Stimulated activated CD4-positive, alpha-beta T cell treated with anti-CD3 and anti-CD28 coated beads, Interleukin-1b, Interleukin-23, amount 100 ng/mL, for 4 hours (primary cell): ENCODE results near the gene TDP2.
"Not testable (repeated sequence)": the region's sequence is repeated elsewhere in the genome, so short reads cannot be mapped to it uniquely, and the experiment has no call there.

Experiments used
- DNase-seq, 2 donors: peaks; one replicate each; pipeline ENCODE4 v3.0.0-alpha.2; 2020; ENCODE audit warnings: low read depth in 2 of 2

TDP2 gene

DNA sequence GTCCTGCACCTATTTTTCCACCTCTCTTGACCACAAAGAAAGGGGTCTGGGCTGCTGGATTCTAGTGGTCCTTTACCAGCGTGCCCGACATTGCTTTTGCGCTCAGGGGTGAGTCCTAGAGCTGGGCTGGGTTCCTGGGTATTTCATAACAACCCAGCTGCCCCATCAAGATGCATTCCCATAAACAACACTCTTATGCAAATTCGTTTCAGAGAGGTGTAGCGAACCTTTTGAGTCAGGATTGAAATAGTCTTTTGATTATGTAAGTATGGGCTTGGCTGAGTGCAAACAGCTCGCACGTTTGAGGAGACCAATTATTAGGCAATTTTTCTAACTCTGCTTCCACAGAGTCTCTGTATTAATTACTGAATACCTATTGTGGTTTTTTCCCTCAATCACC, 13.9 kb upstream of the TDP2 start:
- no peak for DNase-seq

DNA sequence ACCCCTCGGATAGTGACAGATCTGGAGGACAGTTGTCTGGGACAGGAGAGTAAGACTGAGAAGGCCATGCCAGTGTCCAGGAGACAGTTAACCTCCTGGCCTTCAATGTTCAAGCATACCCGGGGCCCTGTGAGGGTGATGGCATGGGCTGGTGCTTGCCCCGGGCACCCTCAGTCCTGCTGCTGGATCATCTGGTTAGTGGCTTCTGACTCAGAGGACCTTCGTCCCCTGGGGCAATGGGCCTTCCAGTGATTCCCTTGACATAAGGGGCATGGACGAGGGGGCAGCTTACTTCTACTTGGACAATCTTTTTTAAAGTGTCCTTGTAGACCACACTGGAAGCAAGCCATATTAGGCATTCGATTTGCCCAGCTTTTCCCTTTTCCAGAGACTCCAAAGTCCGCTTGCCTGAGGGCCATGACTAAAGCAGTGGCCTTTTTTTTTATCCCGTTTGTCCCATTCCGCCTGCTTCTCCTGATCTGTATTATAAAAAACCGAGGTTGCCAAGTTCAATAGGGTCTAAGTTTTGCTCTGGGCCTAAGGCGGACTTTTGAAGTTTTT, 12.2 kb upstream of the TDP2 start:
- DNase-seq = not testable (repeated sequence)

DNA sequence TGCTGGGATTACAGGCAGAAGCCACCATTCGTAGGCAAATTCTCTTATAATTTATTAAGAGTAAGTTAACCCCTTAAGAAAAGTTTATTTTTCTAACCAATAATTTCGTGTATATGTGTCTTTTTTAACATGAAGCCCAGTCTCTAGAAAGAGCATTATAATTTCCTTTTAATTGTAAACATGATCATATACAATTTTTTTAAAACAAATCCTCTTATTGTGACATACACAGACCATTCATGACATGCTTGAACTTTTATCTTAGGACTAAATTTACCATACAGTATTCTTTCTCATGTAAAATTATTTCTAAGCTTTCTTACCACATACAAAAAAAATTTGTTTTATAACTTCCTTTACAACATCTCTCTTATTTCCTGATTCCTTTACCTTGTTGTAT, 6.9 kb upstream of the TDP2 start:
- no peak for DNase-seq

DNA sequence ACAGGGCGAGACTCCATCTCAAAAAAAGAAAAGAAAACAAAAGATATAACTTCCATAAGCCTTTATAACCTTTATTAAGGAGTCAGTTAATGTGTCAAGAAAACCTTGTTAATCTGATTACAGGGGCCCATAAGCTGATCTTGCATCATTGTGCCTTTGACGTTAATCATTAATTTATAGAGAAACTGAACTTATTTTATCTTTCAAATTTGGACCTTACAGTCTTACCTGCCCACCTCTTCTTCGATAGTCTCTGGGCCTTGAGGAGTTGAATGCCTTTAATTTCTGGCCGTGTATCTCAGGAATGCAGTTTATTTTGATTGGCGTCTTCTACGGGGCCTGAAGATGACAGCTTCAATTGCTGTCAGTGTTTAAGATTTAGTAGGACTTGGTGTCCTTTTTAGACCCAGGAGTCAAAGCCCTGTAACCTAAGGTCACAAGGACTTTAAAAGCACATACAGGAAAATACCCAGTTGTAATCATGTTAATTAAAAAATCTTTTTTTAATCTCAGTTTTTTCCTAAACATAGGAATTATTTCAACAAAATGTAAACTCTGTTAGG, 6.0 kb upstream of the TDP2 start:
- no peak for DNase-seq

DNA sequence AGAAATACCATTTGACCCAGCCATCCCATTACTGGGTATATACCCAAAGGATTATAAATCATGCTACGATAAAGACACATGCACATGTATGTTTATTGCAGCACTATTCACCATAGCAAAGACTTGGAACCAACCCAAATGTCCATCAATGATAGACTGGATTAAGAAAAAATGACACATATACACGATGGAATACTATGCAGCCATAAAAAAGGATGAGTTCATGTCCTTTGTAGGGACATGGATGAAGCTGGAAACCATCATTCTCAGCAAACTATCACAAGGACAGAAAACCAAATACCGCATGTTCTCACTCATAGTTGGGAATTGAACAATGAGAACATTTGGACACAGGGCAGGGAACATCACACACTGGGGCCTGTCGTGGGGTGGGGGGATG, 4.4 kb upstream of the TDP2 start:
- DNase-seq = not testable (repeated sequence)

DNA sequence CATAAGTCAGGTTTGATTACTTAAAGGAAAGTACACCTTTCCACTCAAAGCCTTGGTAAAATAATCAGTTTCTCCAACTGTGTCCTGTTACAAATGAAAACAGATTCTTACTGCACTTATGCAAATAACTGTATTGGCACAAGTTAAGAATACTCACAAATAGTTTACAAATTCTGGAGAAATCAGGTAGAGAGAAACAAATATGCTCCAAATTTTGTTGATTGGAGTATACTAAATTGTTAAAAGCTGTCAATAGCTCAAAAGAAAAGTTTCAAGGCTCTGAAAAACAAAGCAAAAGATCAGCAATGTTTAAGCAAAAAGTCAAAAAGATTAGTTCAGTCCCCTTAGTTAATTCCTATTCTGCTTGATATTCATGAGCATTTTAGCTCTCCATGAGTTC, 3.8 kb upstream of the TDP2 start:
- DNase-seq = not testable (repeated sequence)

DNA sequence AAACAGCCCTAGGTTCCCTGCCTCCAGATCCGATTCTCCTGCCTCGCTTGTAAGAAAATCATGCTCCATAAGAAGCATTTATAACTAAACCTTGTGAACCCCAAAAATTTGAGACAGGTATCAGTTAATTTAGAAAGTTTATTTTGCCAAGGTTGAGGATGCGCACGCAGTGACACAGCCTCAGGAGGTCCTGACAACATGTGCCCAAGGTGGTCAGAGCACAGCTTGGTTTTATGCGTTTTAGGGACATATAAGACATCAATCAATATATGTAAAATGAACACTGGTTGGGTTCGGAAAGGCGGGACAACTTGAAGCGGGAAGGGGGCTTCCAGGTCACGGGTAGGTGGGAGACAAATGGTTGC, 2.3 kb upstream of the TDP2 start:
- no peak for DNase-seq

DNA sequence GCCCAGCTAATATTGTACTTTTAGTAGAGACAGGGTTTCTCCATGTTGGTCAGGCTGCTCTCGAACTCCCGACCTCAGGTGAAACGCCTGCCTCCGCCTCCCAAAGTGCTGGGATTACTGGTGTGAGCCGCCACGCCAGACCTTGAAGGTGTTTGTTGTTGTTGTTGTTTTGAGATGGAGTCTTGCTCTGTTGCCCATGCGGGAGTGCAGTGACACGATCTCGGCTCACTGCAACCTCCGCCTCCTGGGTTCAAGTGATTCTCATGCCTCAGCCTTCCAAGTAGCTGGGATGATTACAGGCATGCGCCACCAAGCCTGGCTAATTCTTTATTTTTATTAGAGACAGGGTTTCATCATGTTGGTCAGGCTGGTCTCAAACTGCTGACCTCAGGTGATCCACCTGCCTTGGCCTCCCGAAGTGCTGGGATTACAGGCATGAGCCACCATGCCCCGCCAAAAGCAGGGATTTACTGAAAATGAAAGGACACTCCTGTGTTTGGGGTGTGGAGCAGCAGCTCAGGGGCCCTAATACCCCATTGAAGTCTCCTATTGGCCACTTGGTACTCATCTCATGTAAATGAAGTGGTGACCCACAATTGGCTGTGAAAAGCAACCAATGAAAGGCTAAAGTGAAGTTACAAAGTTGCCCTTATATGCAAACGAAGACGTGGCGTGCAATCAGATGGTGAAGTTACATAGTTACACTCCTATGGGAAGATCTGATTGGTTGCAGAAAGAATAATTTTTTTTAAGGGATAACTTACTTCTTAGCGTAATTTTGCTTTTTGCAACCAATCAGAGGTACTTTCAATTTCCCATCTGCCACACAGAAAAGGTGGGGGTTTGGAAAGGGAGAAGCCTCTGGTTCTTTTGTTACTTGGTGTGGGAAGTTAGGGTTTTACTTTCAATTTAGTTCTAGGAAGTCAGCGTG, 1.6 kb upstream of the TDP2 start:
- DNase-seq = not testable (repeated sequence)

DNA sequence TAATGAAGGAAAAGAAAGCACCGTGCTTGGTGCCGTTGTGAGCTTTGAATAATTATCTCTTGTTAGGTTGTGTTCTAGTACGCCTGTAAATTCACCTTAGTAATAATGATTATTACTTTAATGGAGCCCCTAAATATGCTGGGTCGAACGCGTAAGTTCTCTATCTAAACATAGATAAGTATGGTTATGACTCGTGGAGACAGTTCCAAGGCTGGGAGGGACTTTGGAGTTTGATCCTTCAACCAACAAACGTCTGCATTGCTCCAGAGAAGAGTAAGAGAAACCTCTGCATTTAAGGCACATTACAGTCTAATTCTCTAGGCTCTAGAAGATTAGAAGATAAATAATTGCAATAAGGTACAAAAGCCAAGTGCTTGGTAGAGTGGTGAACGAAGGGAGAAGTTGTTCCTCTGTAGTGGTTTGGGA, 692 bp upstream of the TDP2 start:
- peak in 1 of 2 donors; percentile 7 for DNase-seq

DNA sequence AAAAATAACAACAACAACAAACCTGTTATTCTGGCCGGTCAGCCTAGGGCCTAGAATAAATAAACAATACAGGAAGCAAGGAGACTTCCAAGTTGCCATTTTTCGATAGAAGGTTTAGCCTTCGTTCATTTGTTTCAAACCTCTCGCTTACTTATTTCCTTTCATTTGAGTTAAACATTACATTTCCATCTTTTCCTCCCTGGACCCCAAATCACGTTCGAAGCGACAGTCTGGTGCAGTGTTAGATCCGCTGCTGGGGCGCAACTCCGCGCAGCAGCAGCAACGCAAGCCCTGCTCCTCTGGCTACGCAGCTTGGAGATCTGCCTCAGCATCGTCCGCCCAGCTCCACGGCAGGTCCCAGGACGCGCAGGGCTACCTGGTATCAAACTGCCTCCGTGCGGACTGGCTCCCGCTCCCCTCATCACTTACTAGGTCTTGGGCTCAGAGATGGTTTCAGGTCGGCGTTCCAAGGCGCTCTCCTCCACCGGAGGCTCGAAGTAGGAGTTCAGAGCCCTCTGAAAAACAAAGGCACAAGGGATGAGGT, 530 bp downstream of the TDP2 start:
- DNase-seq = peak in 1 of 2 donors; percentile 28

DNA sequence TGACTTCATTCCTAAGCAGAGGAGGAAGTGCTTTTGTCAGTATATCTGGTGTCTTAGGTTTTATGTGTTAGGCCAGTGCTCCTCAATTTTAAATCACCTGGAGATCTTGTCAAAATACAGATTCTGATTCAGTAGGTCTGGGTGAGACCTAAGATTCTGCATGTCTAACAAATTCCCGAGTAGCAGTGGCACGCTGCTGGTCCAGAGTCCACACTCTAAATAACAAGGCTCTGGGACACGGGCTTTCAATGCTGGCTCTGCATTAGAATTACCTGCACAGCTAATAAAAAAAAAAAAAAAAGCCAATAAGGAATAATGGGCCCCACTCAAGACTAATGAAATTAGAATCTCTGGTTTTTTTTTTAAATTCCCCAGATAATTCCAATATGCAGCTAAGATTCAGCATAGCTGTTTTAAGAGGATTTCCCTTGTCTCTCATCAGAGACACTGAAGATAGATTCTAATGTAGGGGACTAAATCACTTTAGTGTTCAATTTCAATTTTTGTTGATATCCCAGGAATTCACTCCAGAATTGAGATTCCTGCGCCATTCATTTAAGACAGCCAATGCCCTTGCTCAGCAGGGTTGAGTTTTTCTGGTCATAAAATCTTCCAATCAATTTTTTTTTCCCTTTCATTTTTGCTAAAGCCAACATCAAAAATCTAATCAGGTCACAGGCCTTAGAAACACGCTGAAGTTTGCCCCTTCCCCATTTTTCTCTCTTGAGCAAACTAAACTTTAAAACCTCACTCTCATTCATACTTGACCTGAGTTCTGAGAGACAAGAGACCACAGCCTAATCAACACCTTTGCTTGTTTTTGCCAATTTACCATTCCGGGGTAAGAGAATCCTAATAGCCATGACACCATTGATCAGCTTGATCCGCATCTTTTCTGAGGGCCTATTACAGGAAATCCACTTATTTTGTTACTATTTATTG, 2.4 kb downstream of the TDP2 start:
- DNase-seq = no peak

DNA sequence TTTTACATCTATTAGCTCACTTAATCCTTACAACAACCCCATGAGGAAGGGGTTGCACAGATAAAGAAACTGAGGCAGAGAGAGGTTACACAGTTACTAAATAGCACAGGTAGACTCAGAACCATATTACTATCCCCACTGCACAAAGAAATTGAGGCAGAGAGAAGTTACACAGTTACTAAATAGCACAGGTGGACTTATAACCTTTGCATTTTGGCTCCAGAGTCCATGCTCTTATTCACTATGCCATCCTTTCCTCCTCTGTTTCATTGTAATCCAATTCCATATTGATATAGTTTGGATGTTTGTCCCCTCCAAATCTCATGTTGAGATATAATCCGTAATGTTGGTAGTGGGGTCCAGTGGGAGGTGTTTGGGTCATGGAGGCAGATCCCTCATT, 3.5 kb downstream of the TDP2 start:
- DNase-seq = no peak

DNA sequence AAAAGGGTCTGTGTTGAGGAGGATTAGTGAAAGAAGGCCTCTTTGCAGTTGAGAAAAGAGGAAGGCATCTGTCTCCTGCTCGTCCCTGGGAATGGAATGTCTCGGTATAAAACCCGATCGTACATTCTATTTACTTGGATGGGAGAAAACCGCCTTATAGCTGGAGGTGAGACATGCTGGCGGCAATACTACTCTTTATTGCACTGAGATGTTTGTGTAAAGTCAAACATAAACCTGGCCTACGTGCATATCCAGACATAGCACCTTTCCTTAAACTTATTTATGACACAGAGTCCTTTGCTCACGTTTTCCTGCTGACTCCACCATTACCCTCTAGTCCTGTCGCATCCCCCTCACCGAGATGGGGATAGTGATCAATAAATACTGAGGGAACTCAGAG, 4.5 kb downstream of the TDP2 start:
- no peak for DNase-seq

DNA sequence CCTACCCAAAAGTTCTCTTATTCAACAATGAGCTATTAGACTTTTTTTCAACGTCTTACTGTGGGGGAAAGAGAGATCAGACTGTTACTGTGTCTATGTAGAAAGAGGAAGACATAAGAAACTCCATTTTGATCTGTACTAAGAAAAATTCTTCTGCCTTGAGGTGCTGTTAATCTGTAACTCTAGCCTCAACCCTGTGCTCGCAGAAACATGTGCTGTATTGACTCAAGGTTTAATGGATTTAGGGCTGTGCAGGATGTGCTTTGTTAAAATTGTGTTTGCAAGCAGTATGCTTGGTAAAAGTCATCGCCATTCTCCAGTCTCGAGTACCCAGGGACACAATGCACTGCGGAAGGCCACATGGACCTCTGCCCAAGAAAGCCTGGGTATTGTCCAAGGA, 4.9 kb downstream of the TDP2 start:
- DNase-seq = not testable (repeated sequence)

DNA sequence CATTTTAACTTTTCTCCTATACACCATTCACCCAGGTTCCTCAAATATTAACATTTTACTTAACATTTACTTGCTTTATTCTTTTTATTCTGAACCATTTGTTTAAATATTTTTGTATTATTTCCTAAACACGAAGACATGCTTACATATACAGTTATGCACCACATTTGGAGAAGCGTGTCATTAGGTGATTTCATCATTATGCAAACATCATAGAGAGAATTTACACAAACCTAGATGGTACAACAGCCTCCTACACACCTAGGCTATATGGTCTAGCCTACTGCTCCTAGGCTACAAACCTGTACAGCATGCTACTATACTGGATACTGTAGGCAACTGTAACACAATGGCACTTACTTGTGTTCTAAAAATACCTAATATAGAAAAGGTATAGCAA, 6.6 kb downstream of the TDP2 start:
- DNase-seq = no peak

DNA sequence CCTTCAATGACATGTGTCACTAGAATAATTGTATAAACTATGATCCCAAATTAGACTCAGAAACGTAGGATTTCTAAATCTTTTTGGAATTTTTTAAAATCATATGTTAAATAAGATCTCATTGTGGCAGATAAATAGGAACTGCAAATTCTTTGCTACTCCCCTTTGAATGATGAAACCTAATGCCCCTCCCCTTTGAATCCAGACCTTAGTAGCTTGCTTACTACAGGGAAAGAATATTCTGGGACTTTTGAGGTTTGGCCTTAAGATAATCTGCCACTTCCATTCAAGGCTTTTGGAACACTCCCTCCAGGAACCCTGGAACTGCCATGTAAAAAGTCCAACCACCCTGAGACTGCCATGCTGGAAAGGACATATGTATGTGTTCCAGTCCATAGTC, 7.1 kb downstream of the TDP2 start:
- DNase-seq = no peak

DNA sequence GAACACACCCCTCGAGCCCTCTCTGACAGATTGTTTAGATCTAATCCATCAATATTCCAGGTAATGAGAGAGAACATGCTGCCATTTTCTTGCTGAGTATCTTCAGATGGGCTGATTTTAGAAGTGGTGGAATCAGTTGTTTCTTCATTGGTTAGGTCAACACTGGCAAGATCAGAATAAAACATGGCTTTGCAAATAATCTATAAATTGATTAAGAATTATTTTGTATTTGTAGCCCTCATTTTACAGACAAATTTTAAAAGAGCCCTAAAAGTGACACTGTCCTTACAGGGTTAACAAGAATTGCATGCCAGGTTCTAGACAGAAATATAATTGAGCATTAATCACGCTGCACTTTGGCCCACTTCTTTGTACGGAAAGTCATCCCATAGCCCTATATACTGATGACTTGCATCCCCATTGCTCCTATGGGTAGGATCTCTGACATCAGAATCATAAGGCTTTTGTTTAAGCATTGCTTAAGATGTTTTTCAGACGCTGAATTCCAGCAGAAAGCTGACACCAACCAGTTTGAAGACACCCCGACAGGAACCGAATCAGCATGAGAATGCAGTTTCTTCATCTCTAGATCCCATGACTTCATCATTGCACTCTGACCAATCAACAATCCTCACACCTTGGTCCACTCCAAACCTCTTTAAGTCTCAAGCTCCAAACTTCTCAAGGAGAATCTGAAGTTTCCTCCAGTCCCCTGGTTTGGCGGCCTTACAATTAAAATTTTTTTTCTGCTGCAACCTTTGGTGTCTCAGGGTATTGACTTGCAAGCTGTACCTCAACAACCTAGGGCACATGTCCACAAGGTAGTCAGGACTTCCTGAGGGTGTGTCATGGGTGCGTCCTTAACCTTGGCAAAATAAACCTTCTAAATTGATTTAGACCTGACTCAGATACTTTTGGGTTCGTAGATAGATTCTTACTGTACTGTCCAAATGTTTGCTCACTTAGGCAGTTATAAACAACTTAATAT, 7.8 kb downstream of the TDP2 start:
- DNase-seq = no peak

DNA sequence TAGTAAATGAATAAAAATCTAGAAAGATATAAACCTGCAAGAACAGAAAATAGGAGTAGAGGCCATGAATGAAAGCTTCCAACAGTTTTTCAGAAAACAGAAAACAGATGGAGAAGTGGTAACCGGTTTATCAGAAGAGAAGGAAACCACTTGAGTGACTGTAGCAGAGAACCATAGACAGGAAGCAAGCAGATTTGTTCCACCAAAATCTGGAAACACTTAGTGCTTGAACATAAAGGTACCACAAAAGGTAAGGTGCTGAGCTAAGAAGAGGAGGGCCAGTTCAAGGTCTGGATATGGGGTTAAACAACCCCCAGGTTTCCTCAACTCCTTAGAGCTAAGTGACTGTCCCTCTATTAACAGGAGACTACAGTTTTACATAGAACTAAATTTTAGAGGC, 11.5 kb downstream of the TDP2 start:
- no peak for DNase-seq

DNA sequence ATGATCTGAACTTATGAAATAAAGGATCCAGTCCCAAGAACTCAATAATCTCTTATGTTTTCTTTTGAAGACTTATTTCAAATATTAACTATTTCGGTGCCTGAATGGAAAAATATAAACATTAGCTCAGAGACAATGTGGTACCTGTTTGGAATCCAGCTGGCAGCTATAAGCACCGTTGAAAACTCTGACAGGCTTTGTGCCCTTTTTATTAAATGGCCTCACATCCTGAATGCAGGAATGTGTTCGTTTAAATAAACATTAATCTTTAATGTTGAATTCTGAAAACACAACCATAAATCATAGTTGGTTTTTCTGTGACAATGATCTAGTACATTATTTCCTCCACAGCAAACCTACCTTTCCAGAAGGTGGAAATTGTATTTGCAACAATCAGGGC, 16.3 kb downstream of the TDP2 start:
- DNase-seq = no peak

DNA sequence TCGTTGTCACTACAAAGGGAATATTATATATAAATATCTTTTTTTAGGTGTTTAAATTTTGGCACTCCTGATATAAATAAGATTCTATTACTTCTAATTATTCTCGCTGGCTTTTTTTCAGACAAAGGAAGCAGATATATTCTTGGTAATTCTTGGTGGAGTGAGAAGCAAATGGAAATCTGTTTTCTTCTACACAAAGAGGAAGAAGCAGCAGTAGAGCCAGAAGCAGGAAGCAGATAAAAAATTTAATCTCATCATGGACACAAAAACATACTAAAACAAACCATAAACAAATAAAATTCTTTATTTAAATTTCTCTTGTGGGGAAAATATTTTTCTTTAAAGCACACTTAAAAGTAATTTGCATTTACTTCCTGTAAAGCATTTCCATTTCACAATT, 17.0 kb downstream of the TDP2 start:
- DNase-seq = no peak

DNA sequence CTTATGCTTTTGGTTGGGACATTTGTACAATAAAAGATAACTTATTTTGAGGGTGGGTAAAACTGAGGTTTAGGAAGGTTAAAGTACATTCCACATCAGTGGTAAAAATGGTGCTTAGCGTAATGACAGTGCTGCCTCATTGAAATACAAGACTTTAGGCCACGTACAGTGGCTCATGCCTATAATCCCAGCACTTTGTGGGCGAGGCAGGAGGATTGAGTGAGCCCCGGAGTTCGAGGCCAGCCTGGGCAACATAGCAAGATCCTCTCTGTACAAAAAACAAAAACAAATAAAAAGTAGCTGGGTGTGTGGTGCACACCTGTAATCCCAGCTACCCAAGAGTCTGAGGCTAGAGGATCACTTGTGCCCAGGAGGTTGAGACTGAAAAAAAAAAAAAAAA, 18.4 kb downstream of the TDP2 start:
- no peak for DNase-seq
